Smooth muscle cell of the pulmonary artery (primary cell): Measurements from ENCODE around the gene GRID2IP. TPM values are rescaled to one million over a fixed set of nuclear protein-coding genes. Genes with fewer than 3 reads are reported as not detected.

ENCODE experiments used
- total RNA-seq: library from RNA; depleted of rRNA; stranded (reverse); fragments of >200 nt; gene quantifications from 2 replicates; pipeline ENCODE4 v1.2.3, GENCODE V29; 2014

GRID2IP gene
- 0.07 TPM in 1 of 2 replicates, not detected in the other for total RNA-seq

GRCh38 chr7:6551016-6551511 is at the start of gene GRID2IP:
Gene GRID2IP (minus strand): TSS chr7:6551461. CDS start chr7:6551436, 25 bp downstream.

GRCh38 chr7:6589829-6590644 is 38.8 kb upstream of the GRID2IP start, which contains the start of gene INTS15:
Gene INTS15 (plus strand): TSS chr7:6590021. CDS start chr7:6590284, 263 bp downstream.

GRCh38 chr7:6577369-6578113 is 26.3 kb upstream of the GRID2IP start, which contains the start of gene ZDHHC4:
Gene ZDHHC4 (plus strand): TSS chr7:6577454. CDS start chr7:6580562, 3,108 bp downstream.

GRCh38 chr7:6447581-6448199 is 103.6 kb downstream of the GRID2IP start, which contains the start of gene DAGLB:
Gene DAGLB (minus strand): TSS chr7:6447954. CDS start chr7:6447842, 112 bp downstream.

Other genes with a start within 250 kb of the GRID2IP start
- gene FAM220A, start 202.5 kb downstream of the GRID2IP start, total RNA-seq, result 22.7 and 25.5 TPM in 2 replicates
- gene RAC1, start 176.9 kb downstream of the GRID2IP start, total RNA-seq, result 62.7 and 72.3 TPM in 2 replicates
- gene DAGLB, start 103.5 kb downstream of the GRID2IP start, total RNA-seq, result 18.3 and 21.2 TPM in 2 replicates
- gene KDELR2, start 67.3 kb downstream of the GRID2IP start, total RNA-seq, result 232 and 334 TPM in 2 replicates
- gene ZDHHC4, start 26.0 kb upstream of the GRID2IP start, total RNA-seq, result 71.8 and 75.7 TPM in 2 replicates
- 6.9 and 10.1 TPM in 2 replicates for gene INTS15, start 38.6 kb upstream of the GRID2IP start, total RNA-seq
- gene ZNF853, start 64.1 kb upstream of the GRID2IP start, total RNA-seq, result 0.78 and 0.99 TPM in 2 replicates
- gene ZNF316, start 85.9 kb upstream of the GRID2IP start, total RNA-seq, result 14.7 and 22.7 TPM in 2 replicates
- gene ZNF12, start 155.5 kb upstream of the GRID2IP start, total RNA-seq, result 19.5 and 21.0 TPM in 2 replicates
- 0.20 TPM in 1 of 2 replicates, not detected in the other for gene RSPH10B2, start 202.6 kb upstream of the GRID2IP start, total RNA-seq